H1 (cell line): ENCODE measurements around the gene CAMK2D. TPM values are rescaled to one million over a fixed set of nuclear protein-coding genes. Genes with fewer than 3 reads are reported as not detected.

Experiments used
- CTCF ChIA-PET: fragments of 300-600 bp; sonication (Branson Sonifier 250); formaldehyde crosslinking; loops from one replicate; lab custom pipeline; 2021; ENCODE audit not compliant: partially characterized antibody; lab: Charles Lee
- POLR2A ChIA-PET: fragments of 300-600 bp; sonication (Branson Sonifier 250); formaldehyde crosslinking; loops from one replicate; lab custom pipeline; 2021; ENCODE audit warnings: inconsistent platforms; ENCODE audit not compliant: partially characterized antibody; lab: Charles Lee
- DNase-seq, 2 experiments: peaks; one replicate each; pipeline versions ENCODE4 v3.0.0 to v3.0.0-alpha.2; 2010 to 2022; ENCODE audit warnings: low spot score in 2 of 2, low read depth in 1 of 2, mixed read lengths in 1 of 2
- FAIRE-seq: peaks from 2 replicates; lab custom pipeline; 2011; peaks lifted over from hg19 to GRCh38; lab: Jason Lieb, UNC
- H2AFZ ChIP-seq: 2 replicates; pipeline ENCODE4 v1.8.1; 2012; ENCODE audit warnings: low read length, inconsistent platforms
- H2AK5ac ChIP-seq: 2 replicates; pipeline ENCODE4 v1.6.1; 2013; ENCODE audit warnings: low read depth, low read length
- H2BK120ac ChIP-seq: replicated peaks from 2 replicates; pipeline ENCODE3; 2013; ENCODE audit warnings: low read depth, low read length, inconsistent platforms
- H2BK12ac ChIP-seq: 2 replicates; pipeline ENCODE4 v1.6.1; 2013; ENCODE audit warnings: low read depth, low read length
- H2BK15ac ChIP-seq: 2 replicates; pipeline ENCODE4 v1.6.1; 2013; ENCODE audit warnings: low read length
- H2BK20ac ChIP-seq: 2 replicates; pipeline ENCODE4 v1.6.1; 2013; ENCODE audit warnings: low read length
- H2BK5ac ChIP-seq: 2 replicates; pipeline ENCODE4 v1.6.1; 2013; ENCODE audit warnings: low read depth, low read length
- H3K14ac ChIP-seq: 2 replicates; pipeline ENCODE4 v1.6.1; 2013; ENCODE audit warnings: inconsistent platforms; ENCODE audit not compliant: insufficient read length
- H3K18ac ChIP-seq: 2 replicates; pipeline ENCODE4 v1.6.1; 2013; ENCODE audit warnings: low read length; ENCODE audit errors: extremely low read depth
- H3K23ac ChIP-seq: 2 replicates; pipeline ENCODE4 v1.6.1; 2013; ENCODE audit warnings: inconsistent platforms; ENCODE audit not compliant: insufficient read length
- H3K23me2 ChIP-seq: 2 replicates; pipeline ENCODE4 v1.6.1; 2013; ENCODE audit warnings: low read depth, low read length
- H3K27ac ChIP-seq: 2 replicates; pipeline ENCODE4 v1.6.1; 2011; ENCODE audit warnings: low read depth, low read length, inconsistent platforms
- H3K27me3 ChIP-seq, 4 experiments: replicated peaks in 1 of 4; 1 replicate in 1 of 4; 2 replicates in 3 of 4; pipeline versions ENCODE4 v1.6.1 to v1.8.1; 2011 to 2013; ENCODE audit warnings: low read length in 3 of 4, mild to moderate bottlenecking in 3 of 4, inconsistent platforms in 2 of 4, mixed read lengths in 2 of 4, moderate library complexity in 1 of 4; ENCODE audit not compliant: control insufficient read depth in 3 of 4, insufficient read depth in 3 of 4; ENCODE audit errors: extremely low read depth in 1 of 4
- H3K36me3 ChIP-seq, 4 experiments: 2 replicates each; pipeline versions ENCODE4 v1.6.1 to v1.8.1; 2011 to 2013; ENCODE audit warnings: mild to moderate bottlenecking in 4 of 4, low read length in 3 of 4, moderate library complexity in 2 of 4, control low read depth in 1 of 4, inconsistent platforms in 1 of 4; ENCODE audit not compliant: insufficient read depth in 4 of 4, control insufficient read depth in 2 of 4
- H3K4ac ChIP-seq: replicated peaks from 2 replicates; pipeline ENCODE3; 2013; ENCODE audit warnings: low read length, low read depth, mixed read lengths, inconsistent platforms; ENCODE audit not compliant: insufficient read length
- H3K4me1 ChIP-seq, 4 experiments: replicated peaks in 1 of 4; 1 replicate in 1 of 4; 2 replicates in 3 of 4; pipeline versions ENCODE4 v1.6.1 to v1.8.1; 2011 to 2013; ENCODE audit warnings: low read length in 3 of 4, inconsistent platforms in 2 of 4, mixed read lengths in 1 of 4; ENCODE audit not compliant: insufficient read depth in 4 of 4, control insufficient read depth in 3 of 4
- H3K4me2 ChIP-seq, 2 experiments: 2 replicates each; pipeline versions ENCODE4 v1.6.1 to v1.8.1; 2011 to 2013; ENCODE audit warnings: low read depth in 2 of 2, low read length in 2 of 2, control low read depth in 1 of 2, inconsistent platforms in 1 of 2, mild to moderate bottlenecking in 1 of 2; ENCODE audit not compliant: insufficient read depth in 1 of 2
- H3K4me3 ChIP-seq, 4 experiments: fragments of 200-600, 300-600 bp in 1 of 4; sonication (generic), shearing (Covaris generic), sonication (Bioruptor Twin) in 1 of 4; 2 replicates each; pipeline versions ENCODE4 v1.5.1 to v1.8.1; 2011 to 2016; ENCODE audit warnings: low read length in 4 of 4, low read depth in 3 of 4, control low read depth in 2 of 4, inconsistent platforms in 2 of 4, mild to moderate bottlenecking in 2 of 4, mixed read lengths in 1 of 4, moderate library complexity in 1 of 4; ENCODE audit not compliant: insufficient read depth in 2 of 4; ENCODE audit errors: extremely low read depth in 1 of 4
- H3K56ac ChIP-seq: replicated peaks from 2 replicates; pipeline ENCODE3; 2013; ENCODE audit warnings: low read depth, mild to moderate bottlenecking, mixed read lengths, low read length, inconsistent platforms; ENCODE audit not compliant: insufficient read length
- H3K79me1 ChIP-seq: 2 replicates; pipeline ENCODE4 v1.6.1; 2013; ENCODE audit warnings: low read depth, low read length, control low read depth
- H3K79me2 ChIP-seq, 2 experiments: 2 replicates each; pipeline versions ENCODE4 v1.6.1 to v1.8.1; 2012 to 2013; ENCODE audit warnings: low read length in 2 of 2, mild to moderate bottlenecking in 2 of 2, inconsistent platforms in 1 of 2; ENCODE audit not compliant: insufficient read depth in 2 of 2, control insufficient read depth in 1 of 2
- H3K9ac ChIP-seq, 4 experiments: replicated peaks in 1 of 4; 1 replicate in 1 of 4; 2 replicates in 3 of 4; pipeline versions ENCODE4 v1.6.1 to v1.8.1; 2011 to 2013; ENCODE audit warnings: low read depth in 3 of 4, low read length in 3 of 4, control low read depth in 2 of 4, mild to moderate bottlenecking in 2 of 4, moderate library complexity in 2 of 4, inconsistent platforms in 1 of 4; ENCODE audit errors: extremely low read depth in 1 of 4
- H3K9me3 ChIP-seq, 2 experiments: 2 replicates each; pipeline versions ENCODE4 v1.6.1 to v1.8.1; 2012 to 2013; ENCODE audit warnings: mild to moderate bottlenecking in 2 of 2, moderate library complexity in 2 of 2, control low read depth in 1 of 2, inconsistent platforms in 1 of 2, low read depth in 1 of 2, low read length in 1 of 2, mixed read lengths in 1 of 2; ENCODE audit not compliant: insufficient read depth in 2 of 2
- H4K20me1 ChIP-seq, 2 experiments: replicated peaks in 1 of 2; 2 replicates each; pipeline versions ENCODE3 to v1.8.1; 2011 to 2013; ENCODE audit warnings: inconsistent platforms in 2 of 2, low read length in 2 of 2, mild to moderate bottlenecking in 1 of 2; ENCODE audit not compliant: insufficient read depth in 2 of 2, control insufficient read depth in 1 of 2
- H4K5ac ChIP-seq: 2 replicates; pipeline ENCODE4 v1.6.1; 2013; ENCODE audit warnings: low read length, low read depth, mixed read lengths, inconsistent platforms; ENCODE audit not compliant: insufficient read length
- H4K8ac ChIP-seq: 2 replicates; pipeline ENCODE4 v1.8.0; 2013; ENCODE audit warnings: mild to moderate bottlenecking, moderate library complexity, low read length, inconsistent platforms; ENCODE audit not compliant: insufficient read depth; ENCODE audit errors: extremely low read depth
- H4K91ac ChIP-seq: replicated peaks from 2 replicates; pipeline ENCODE3; 2013; ENCODE audit warnings: low read length, mixed read lengths, inconsistent platforms; ENCODE audit not compliant: insufficient read length
- BRCA1 ChIP-seq: IDR thresholded peaks from 2 replicates; pipeline ENCODE4 v1.6.1; 2012; ENCODE audit warnings: low read depth, low read length, improper control_type of control experiment
- CREB1 ChIP-seq: IDR thresholded peaks from 2 replicates; pipeline ENCODE4 v1.6.1; 2012; ENCODE audit warnings: inconsistent platforms
- E2F6 ChIP-seq: IDR thresholded peaks from 2 replicates; pipeline ENCODE4 v1.6.1; 2012; ENCODE audit warnings: inconsistent platforms
- EGR1 ChIP-seq: IDR thresholded peaks from 2 replicates; pipeline ENCODE4 v1.6.1; 2011; ENCODE audit warnings: low read depth, low read length, borderline replicate concordance
- HDAC2 ChIP-seq, 2 experiments: fragments of 300-600 bp in 1 of 2; sonication (generic) in 1 of 2; IDR thresholded peaks; 2 replicates each; pipeline ENCODE4 v1.6.1; 2011 to 2012; ENCODE audit warnings: low read depth in 2 of 2, low read length in 2 of 2, mild to moderate bottlenecking in 2 of 2, moderate library complexity in 2 of 2, borderline replicate concordance in 1 of 2, inconsistent platforms in 1 of 2
- JUND ChIP-seq: IDR thresholded peaks from 2 replicates; pipeline ENCODE4 v1.6.1; 2011; ENCODE audit warnings: mild to moderate bottlenecking, improper control_type of control experiment, low read length
- NRF1 ChIP-seq: IDR thresholded peaks from 2 replicates; pipeline ENCODE4 v1.6.1; 2011; ENCODE audit warnings: mild to moderate bottlenecking, low read depth, low read length, improper control_type of control experiment
- POLR2AphosphoS5 ChIP-seq: IDR thresholded peaks from 2 replicates; pipeline ENCODE4 v1.6.1; 2011; ENCODE audit warnings: low read depth, low read length
- SIRT6 ChIP-seq: IDR thresholded peaks from one replicate; pipeline ENCODE4 v1.7.1; 2012; ENCODE audit warnings: low read length, inconsistent platforms
- SIX5 ChIP-seq: IDR thresholded peaks from 2 replicates; pipeline ENCODE4 v1.6.1; 2011; ENCODE audit warnings: mild to moderate bottlenecking, low read depth, low read length
- SP1 ChIP-seq: IDR thresholded peaks from 2 replicates; pipeline ENCODE4 v1.6.1; 2011; ENCODE audit warnings: low read depth, low read length
- WGBS, 2 experiments: shearing (Covaris generic) in 1 of 2; methylation state at CpG; one replicate each; pipeline versions ENCODE4 v1.1.6 to v1.1.7; 2013 to 2015; ENCODE audit warnings: low lambda C conversion rate in 2 of 2, mixed read lengths in 2 of 2, inconsistent platforms in 1 of 2, low coverage in 1 of 2, missing lambda C conversion rate in 1 of 2; ENCODE audit not compliant: insufficient replicate concordance in 2 of 2, insufficient coverage in 1 of 2, insufficient read length in 1 of 2; ENCODE audit errors: extremely low coverage in 1 of 2, missing lambda C conversion rate in 1 of 2; 5-methylcytosine and 5-hydroxymethylcytosine counted together
- polyA plus RNA-seq, 7 experiments: library from polyadenylated mRNA; depleted of rRNA in 3 of 7; stranded (reverse) in 5 of 7; unstranded in 2 of 7; fragments of >200 nt in 5 of 7; fragments of 200-250 nt in 2 of 7; gene quantifications; 1 replicate in 5 of 7; 2 replicates in 1 of 7; 4 replicates in 1 of 7; pipeline versions ENCODE4 v1.2.1 to v1.2.3, GENCODE V29; 2011 to 2013; ENCODE audit warnings: missing spikeins in 2 of 7, mixed read lengths in 2 of 7
- total RNA-seq: library from RNA; stranded (reverse); fragmentation: NEBNext Ultra II Directional; extraction: Animal tissue kit (Norgen Biotek cat#: 25700); gene quantifications from 2 replicates; pipeline ENCODE4 v1.2.1, GENCODE V29; 2021

Gene CAMK2D
- total and polyA plus RNA-seq, 2 of the 8 experiments (the other 6 are each of a cell fraction or from before 2014, with no cell fraction given), result 3.2 to 7.0 TPM

GRCh38 chr4:113452868-113453620 is 308.5 kb downstream of the CAMK2D start:
- peak overlapping the region; percentile 14 to 56 for H3K4me2 ChIP-seq
- H2BK20ac ChIP-seq, result no peak overlapping the region
- no peak overlapping the region for H2BK120ac ChIP-seq
- H3K4me1 ChIP-seq, result peaks cover 0 to 23% (median 7%) of the 10 kb centered on the region in 4 experiments; a peak in 4 of 7 replicates
- H3K18ac ChIP-seq, result no peak overlapping the region
- H4K5ac ChIP-seq, result peak overlapping the region; percentile 80
- H3K9me3 ChIP-seq, result no peaks in the 10 kb centered on the region
- ChIA-PET POLR2A (no interaction called here), CTCF (interaction anchor here (0.7 to 3.1 kb wide), 3 partner anchors 9 to 60 kb away, joined by 3 to 16 read pairs (median 3); no protein-coding TSS in a partner anchor)
- H3K27me3 ChIP-seq, result no peaks in the 10 kb centered on the region
- peak overlapping the region; percentile 5; the same call in 1 of the 2 replicates for H2BK12ac ChIP-seq
- no peaks in the 10 kb centered on the region for H3K36me3 ChIP-seq
- DNase-seq (peak in 1 of 2 experiments; percentile 53), FAIRE-seq (peak; percentile 100)
- H2BK5ac ChIP-seq, result peak overlapping the region; percentile 49; the same call in 1 of the 2 replicates
- WGBS, 2 experiments, result 4% methylated on average over 4 of the region's 4 CpGs; no CpG with 5 or more reads in 1 of the 2 experiments
- no peak overlapping the region for H3K23ac ChIP-seq
- no peak overlapping the region for H3K14ac ChIP-seq
- H3K79me2 ChIP-seq, result no peaks in the 10 kb centered on the region
- H2BK15ac ChIP-seq, result no peak overlapping the region
- no peaks in the 10 kb centered on the region for H4K20me1 ChIP-seq
- 0 out of 7 replicates have a peak overlapping the region, but pooled peaks of 1 of the 4 experiments have one; percentile 20 for H3K9ac ChIP-seq
- H2AK5ac ChIP-seq, result no peak overlapping the region
- no peak overlapping the region for H4K91ac ChIP-seq
- no peaks in the 10 kb centered on the region for H3K23me2 ChIP-seq
- H3K27ac ChIP-seq, result peak overlapping the region; percentile 68
- H3K79me1 ChIP-seq, result no peaks in the 10 kb centered on the region
- H3K4ac ChIP-seq, result no peak overlapping the region
- H2AFZ ChIP-seq, result no peak overlapping the region
- peak overlapping the region in 1 of 4 experiments; percentile 44; a peak in 2 of 8 replicates for H3K4me3 ChIP-seq
- H4K8ac ChIP-seq, result no peak overlapping the region
- H3K56ac ChIP-seq, result no peak overlapping the region
- TF ChIP-seq NRF1, result no peak
- TF ChIP-seq SIRT6, result no peak
- TF ChIP-seq CREB1, result peak; percentile 65
- no peak for TF ChIP-seq BRCA1
- no peak for TF ChIP-seq E2F6
- peak; percentile 53 for TF ChIP-seq POLR2AphosphoS5
- TF ChIP-seq SIX5, result no peak
- peak; percentile 38; the same call in 1 of the 2 replicates for TF ChIP-seq EGR1
- TF ChIP-seq SP1, result 0 out of 2 replicates have a peak, but pooled peaks have one; percentile 20
- no peak for TF ChIP-seq HDAC2 (IDR thresholded peaks at IDR 0.05; ENCODE audit: borderline replicate concordance in 1 of 2, low read depth in 2 of 2, low read length in 2 of 2)
- TF ChIP-seq JUND, result peak; percentile 88
